CD4-positive, alpha-beta T cell (primary cell): ENCODE measurements around the gene GABRB3. TPM values are rescaled to one million over a fixed set of nuclear protein-coding genes. Genes with fewer than 3 reads are reported as not detected.

Source experiments
- ATAC-seq: fragments of 200-7000 bp; cut with Tn5 transposase; one replicate; pipeline ENCODE4 v1.10.0; 2022; ENCODE audit warnings: mild to moderate bottlenecking; ENCODE audit not compliant: poor library complexity
- CTCF ChIA-PET: fragments of 350-600 bp; sonication (Branson Sonifier 250); formaldehyde crosslinking; loops from one replicate; lab custom pipeline; 2021; ENCODE audit warnings: antibody characterized with exemption, inconsistent platforms; lab: Charles Lee
- POLR2A ChIA-PET: fragments of 350-600 bp; sonication (Branson Sonifier 250); formaldehyde crosslinking; loops from one replicate; lab custom pipeline; 2021; ENCODE audit warnings: antibody characterized with exemption, inconsistent platforms; lab: Charles Lee
- DNase-seq, 14 experiments: peaks; one replicate each; pipeline ENCODE4 v3.0.0-alpha.2; 2013 to 2020; ENCODE audit warnings: mixed read lengths in 2 of 14
- H3K27ac ChIP-seq, 2 donors: one replicate each; pipeline versions ENCODE4 v1.5.1 to v1.7.0; 2013; ENCODE audit warnings: low read length in 2 of 2, low read depth in 1 of 2, mild to moderate bottlenecking in 1 of 2
- H3K27me3 ChIP-seq, 2 experiments: 1 replicate in 1 of 2; 2 replicates in 1 of 2; pipeline versions ENCODE4 v1.6.1 to v1.7.0; 2013; ENCODE audit warnings: low read length in 2 of 2, control low read depth in 1 of 2, mild to moderate bottlenecking in 1 of 2, moderate library complexity in 1 of 2; ENCODE audit not compliant: insufficient read depth in 2 of 2, control insufficient read depth in 1 of 2
- H3K36me3 ChIP-seq: one replicate; pipeline ENCODE4 v1.6.1; 2013; ENCODE audit warnings: low read length, control low read depth; ENCODE audit not compliant: insufficient read depth
- H3K4me1 ChIP-seq: one replicate; pipeline ENCODE4 v1.6.1; 2013; ENCODE audit warnings: low read length, control low read depth; ENCODE audit not compliant: insufficient read depth
- H3K4me3 ChIP-seq: one replicate; pipeline ENCODE4 v1.5.1; 2013; ENCODE audit warnings: mild to moderate bottlenecking, low read length, moderate library complexity
- H3K9me3 ChIP-seq, 2 experiments: 1 replicate in 1 of 2; 2 replicates in 1 of 2; pipeline versions ENCODE4 v1.6.1 to v1.7.0; 2013; ENCODE audit warnings: low read length in 2 of 2, mild to moderate bottlenecking in 2 of 2, control low read depth in 1 of 2, moderate library complexity in 1 of 2; ENCODE audit not compliant: control insufficient read depth in 1 of 2, insufficient read depth in 1 of 2
- H3K27ac Mint-ChIP-seq: one replicate; pipeline ENCODE4 v1.8.0; 2020; ENCODE audit warnings: mixed read lengths
- H3K27me3 Mint-ChIP-seq: one replicate; pipeline ENCODE4 v1.8.0; 2021; ENCODE audit warnings: mixed read lengths
- H3K36me3 Mint-ChIP-seq: one replicate; pipeline ENCODE4 v1.8.0; 2021; ENCODE audit warnings: low read depth, mixed read lengths
- H3K4me1 Mint-ChIP-seq: one replicate; pipeline ENCODE4 v1.8.0; 2021; ENCODE audit warnings: low read depth, mixed read lengths
- H3K4me3 Mint-ChIP-seq: one replicate; pipeline ENCODE4 v1.8.0; 2020; ENCODE audit warnings: mild to moderate bottlenecking, mixed read lengths
- H3K9me3 Mint-ChIP-seq: one replicate; pipeline ENCODE4 v1.8.0; 2020; ENCODE audit warnings: mixed read lengths
- CTCF ChIP-seq: fragments of 200-600 bp; IDR thresholded peaks from one replicate; pipeline ENCODE4 v1.8.0; 2022; ENCODE audit warnings: antibody characterized with exemption, mild to moderate bottlenecking
- intact Hi-C, 2 experiments: fragments of 100-400 bp; cut with DNase I in 1 of 2; cut with micrococcal nuclease in 1 of 2; formaldehyde crosslinking; loops; one replicate each; pipeline versions ENCODE4 v1.15.1 to v1.9.0; 2023 to 2025; cut with DNase I, micrococcal nuclease
- total RNA-seq, 174 experiments: library from RNA in 2 of 174; stranded (reverse) in 2 of 174; gene quantifications; one replicate each; pipeline ENCODE4 v1.2.3 and lab custom pipeline; 2021 to 2026

GABRB3 gene
- total RNA-seq, 2 experiments from 2014 or later = not detected

GRCh38 chr15:26712335-26712734, 60.5 kb downstream of the GABRB3 start:
- Mint-ChIP-seq H3K9me3 (peaks cover 15% of the 10 kb centered on the region), H3K27me3 (no peaks in the 10 kb centered on the region), H3K4me3 (no peak overlapping the region), H3K27ac (no peak overlapping the region), H3K4me1 (no peaks in the 10 kb centered on the region), H3K36me3 (no peaks in the 10 kb centered on the region)
- ChIA-PET CTCF (no interaction called here), POLR2A (no interaction called here)
- H3K4me3 ChIP-seq = no peak overlapping the region
- no peaks in the 10 kb centered on the region for H3K4me1 ChIP-seq
- DNase-seq = no peak
- intact Hi-C loops = no loop called here
- H3K9me3 ChIP-seq = peaks cover 0 to 26% of the 10 kb centered on the region in 2 experiments
- no peaks in the 10 kb centered on the region for H3K36me3 ChIP-seq
- ATAC-seq = no peak
- H3K27me3 ChIP-seq = no peaks in the 10 kb centered on the region
- H3K27ac ChIP-seq = no peak overlapping the region
- no peak for TF ChIP-seq CTCF

GRCh38 chr15:26711445-26711844, 61.4 kb downstream of the GABRB3 start:
- no peaks in the 10 kb centered on the region for H3K27me3 Mint-ChIP-seq

GRCh38 chr15:26702381-26702780, 70.5 kb downstream of the GABRB3 start:
- no peak for ATAC-seq

More at GRCh38 chr15:26711445-26711844, 61.4 kb downstream of the GABRB3 start:
- TF ChIP-seq CTCF = no peak
- no peak overlapping the region for H3K27ac ChIP-seq
- H3K9me3 ChIP-seq = peaks cover 0 to 18% of the 10 kb centered on the region in 2 experiments
- no peaks in the 10 kb centered on the region for H3K27me3 ChIP-seq
- intact Hi-C loops = no loop called here
- H3K4me3 ChIP-seq = no peak overlapping the region
- no peak for DNase-seq
- peaks cover 21% of the 10 kb centered on the region for H3K9me3 Mint-ChIP-seq
- H3K36me3 Mint-ChIP-seq = no peaks in the 10 kb centered on the region
- no peak overlapping the region for H3K27ac Mint-ChIP-seq
- ATAC-seq = no peak
- no peaks in the 10 kb centered on the region for H3K36me3 ChIP-seq
- CTCF ChIA-PET = interaction anchor here (0.5 kb wide), 1 partner anchor 703 kb away, joined by 4 read pairs; no protein-coding TSS in a partner anchor
- no peaks in the 10 kb centered on the region for H3K4me1 Mint-ChIP-seq
- no peak overlapping the region for H3K4me3 Mint-ChIP-seq
- no peaks in the 10 kb centered on the region for H3K4me1 ChIP-seq
- POLR2A ChIA-PET = no interaction called here

More at GRCh38 chr15:26702381-26702780, 70.5 kb downstream of the GABRB3 start:
- H3K27me3 ChIP-seq = no peaks in the 10 kb centered on the region
- no peaks in the 10 kb centered on the region for H3K36me3 ChIP-seq
- no peaks in the 10 kb centered on the region for H3K4me1 ChIP-seq
- no peak overlapping the region for H3K27ac ChIP-seq
- ChIA-PET POLR2A (no interaction called here), CTCF (no interaction called here)
- H3K4me1 Mint-ChIP-seq = no peaks in the 10 kb centered on the region
- no peaks in the 10 kb centered on the region for H3K36me3 Mint-ChIP-seq
- no peak overlapping the region for H3K4me3 ChIP-seq
- H3K9me3 Mint-ChIP-seq = peaks cover 10% of the 10 kb centered on the region
- H3K9me3 ChIP-seq = peaks cover 6 to 11% of the 10 kb centered on the region in 2 experiments
- H3K4me3 Mint-ChIP-seq = no peak overlapping the region
- TF ChIP-seq CTCF = no peak
- no peak for DNase-seq
- intact Hi-C loops = no loop called here
- H3K27me3 Mint-ChIP-seq = no peaks in the 10 kb centered on the region
- no peak overlapping the region for H3K27ac Mint-ChIP-seq
